Common myeloid progenitor, CD34-positive (primary cell): ENCODE results near the gene MEIOB.

Experiments
- CTCF ChIA-PET: fragments of 350-600 bp; sonication (Branson Sonifier 250); formaldehyde crosslinking; loops from one replicate; lab custom pipeline; 2021; ENCODE audit warnings: antibody characterized with exemption; lab: Charles Lee
- POLR2A ChIA-PET: fragments of 350-600 bp; sonication (Branson Sonifier 250); formaldehyde crosslinking; loops from one replicate; lab custom pipeline; 2021; ENCODE audit warnings: antibody characterized with exemption; lab: Charles Lee
- DNase-seq, 3 donors: peaks; one replicate each; pipeline versions ENCODE4 v3.0.0 to v3.0.0-alpha.2; 2013
- H3K27ac ChIP-seq, 2 experiments: 1 replicate in 1 of 2; 2 replicates in 1 of 2; pipeline ENCODE4 v1.7.0; 2013; ENCODE audit warnings: inconsistent platforms in 2 of 2, low read length in 2 of 2, mild to moderate bottlenecking in 2 of 2, low read depth in 1 of 2, moderate library complexity in 1 of 2; ENCODE audit not compliant: severe bottlenecking in 2 of 2, insufficient read depth in 1 of 2, poor library complexity in 1 of 2
- H3K27me3 ChIP-seq, 5 experiments: replicated peaks in 2 of 5; 1 replicate in 3 of 5; 2 replicates in 2 of 5; pipeline versions ENCODE4 v1.6.1 to v1.7.0; 2013; ENCODE audit warnings: low read length in 4 of 5, mild to moderate bottlenecking in 2 of 5, moderate library complexity in 2 of 5, inconsistent platforms in 1 of 5; ENCODE audit not compliant: insufficient read depth in 5 of 5, control insufficient read depth in 4 of 5
- H3K36me3 ChIP-seq, 4 experiments: 1 replicate in 2 of 4; 2 replicates in 2 of 4; pipeline versions ENCODE4 v1.6.1 to v1.7.0; 2013; ENCODE audit warnings: low read length in 3 of 4, control low read depth in 1 of 4, mild to moderate bottlenecking in 1 of 4; ENCODE audit not compliant: control insufficient read depth in 4 of 4, insufficient read depth in 4 of 4
- H3K4me1 ChIP-seq, 4 experiments: 1 replicate in 3 of 4; 2 replicates in 1 of 4; pipeline versions ENCODE4 v1.6.1 to v1.7.1; 2013; ENCODE audit warnings: low read length in 3 of 4, mild to moderate bottlenecking in 3 of 4, control low read depth in 1 of 4, inconsistent platforms in 1 of 4, moderate library complexity in 1 of 4; ENCODE audit not compliant: control insufficient read depth in 4 of 4, insufficient read depth in 4 of 4; ENCODE audit errors: control extremely low read depth in 1 of 4
- H3K4me3 ChIP-seq, 7 experiments: 1 replicate in 4 of 7; 2 replicates in 3 of 7; pipeline versions ENCODE4 v1.5.1 to v1.7.0; 2013; ENCODE audit warnings: mild to moderate bottlenecking in 7 of 7, low read length in 6 of 7, moderate library complexity in 6 of 7, inconsistent platforms in 2 of 7, low read depth in 2 of 7, control low read depth in 1 of 7; ENCODE audit not compliant: insufficient read depth in 4 of 7, control insufficient read depth in 1 of 7; ENCODE audit errors: extremely low read depth in 1 of 7
- H3K9me3 ChIP-seq, 5 experiments: 1 replicate in 4 of 5; 2 replicates in 1 of 5; pipeline versions ENCODE4 v1.6.1 to v1.7.1; 2013; ENCODE audit warnings: low read length in 4 of 5, mild to moderate bottlenecking in 2 of 5, inconsistent platforms in 1 of 5, low read depth in 1 of 5, moderate library complexity in 1 of 5; ENCODE audit not compliant: control insufficient read depth in 4 of 5, insufficient read depth in 2 of 5; ENCODE audit errors: control extremely low read depth in 1 of 5
- WGBS: methylation state at CpG from one replicate; pipeline ENCODE4 v1.1.5; 2013; ENCODE audit not compliant: insufficient coverage; 5-methylcytosine and 5-hydroxymethylcytosine counted together

The MEIOB gene

GRCh38 chr16:1865902-1866690, 5.9 kb downstream of the MEIOB start:
- no peaks in the 10 kb centered on the region for H3K36me3 ChIP-seq
- H3K27me3 ChIP-seq: peaks cover 2 to 19% (median 9%) of the 10 kb centered on the region in 5 experiments
- ChIA-PET POLR2A (no interaction called here), CTCF (no interaction called here)
- no CpG with 5 or more reads among the region's 6 CpGs for WGBS
- no peaks in the 10 kb centered on the region for H3K9me3 ChIP-seq
- H3K4me3 ChIP-seq: no peak overlapping the region
- H3K4me1 ChIP-seq: no peaks in the 10 kb centered on the region
- DNase-seq: no peak
- no peak overlapping the region for H3K27ac ChIP-seq

GRCh38 chr16:1863681-1864460, 8.1 kb downstream of the MEIOB start:
- no peaks in the 10 kb centered on the region for H3K9me3 ChIP-seq
- POLR2A ChIA-PET: interaction anchor here (0.7 kb wide), 1 partner anchor 79 kb away, joined by 4 read pairs; the partner anchor contains the start of gene MSRB1
- no peak overlapping the region for H3K27ac ChIP-seq
- H3K27me3 ChIP-seq: peaks cover 5 to 40% (median 12%) of the 10 kb centered on the region in 5 experiments
- CTCF ChIA-PET: interaction anchor here (0.6 to 2.2 kb wide), 5 partner anchors 11 to 141 kb away, joined by 3 to 6 read pairs (median 4); no protein-coding TSS in a partner anchor
- no peak overlapping the region for H3K4me3 ChIP-seq
- 32% methylated on average over 3 of the region's 4 CpGs for WGBS
- no peaks in the 10 kb centered on the region for H3K36me3 ChIP-seq
- DNase-seq: peak; percentile 52 to 75 (median 66)
- no peaks in the 10 kb centered on the region for H3K4me1 ChIP-seq

DNA sequence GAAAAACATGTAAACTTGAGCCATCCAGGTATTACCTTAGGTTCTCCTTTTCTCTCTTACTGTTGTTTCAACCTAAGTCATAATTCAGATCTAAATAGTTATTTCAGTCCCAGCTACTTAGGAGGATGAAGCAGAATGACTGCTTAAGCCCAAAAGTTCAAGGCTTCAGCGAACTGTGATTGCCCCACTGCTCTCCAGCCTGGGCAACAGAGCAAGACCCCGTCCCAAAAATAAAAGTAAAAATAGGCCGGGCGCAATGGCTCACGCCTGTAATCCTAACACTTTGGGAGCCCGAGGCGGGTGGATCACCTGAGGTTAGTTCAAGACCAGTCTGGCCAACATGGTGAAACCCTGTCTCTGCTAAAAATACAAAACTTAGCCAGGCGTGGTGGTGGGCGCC, 9.6 kb downstream of the MEIOB start:
- no peaks in the 10 kb centered on the region for H3K36me3 ChIP-seq
- CTCF ChIA-PET: interaction anchor here (1.0 to 2.2 kb wide), 9 partner anchors 9 to 142 kb away, joined by 3 to 7 read pairs (median 3); no protein-coding TSS in a partner anchor
- H3K4me1 ChIP-seq: no peaks in the 10 kb centered on the region
- H3K9me3 ChIP-seq: no peaks in the 10 kb centered on the region
- H3K4me3 ChIP-seq: no peak overlapping the region
- no peak for DNase-seq
- POLR2A ChIA-PET: no interaction called here
- peaks cover 16 to 54% (median 18%) of the 10 kb centered on the region in 5 experiments for H3K27me3 ChIP-seq
- no peak overlapping the region for H3K27ac ChIP-seq
- WGBS: 70% methylated on average over 4 of the region's 9 CpGs

DNA sequence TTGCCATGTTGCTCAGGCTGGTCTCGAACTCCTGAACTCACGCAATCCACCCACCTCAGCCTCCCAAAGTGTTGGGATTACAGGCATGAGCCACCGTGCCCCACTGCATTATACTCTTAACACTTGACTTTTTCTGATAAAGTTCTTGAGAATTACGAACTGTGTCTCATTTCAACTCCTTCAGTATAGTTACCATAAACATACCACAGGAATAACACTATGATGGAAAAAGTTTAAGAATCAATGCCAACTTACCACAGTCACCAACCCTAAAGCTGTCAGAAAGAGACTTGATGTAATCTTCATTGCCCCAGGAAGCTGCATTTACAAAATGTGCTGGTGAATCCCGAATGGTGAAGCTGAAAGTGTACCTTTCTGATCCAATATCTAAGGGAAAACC, 10.2 kb downstream of the MEIOB start:
- Histone ChIP-seq H3K9me3 (no peaks in the 10 kb centered on the region), H3K4me3 (no peak overlapping the region), H3K27ac (no peak overlapping the region), H3K27me3 (peaks cover 17 to 61% (median 22%) of the 10 kb centered on the region in 5 experiments), H3K4me1 (no peaks in the 10 kb centered on the region), H3K36me3 (no peaks in the 10 kb centered on the region)
- ChIA-PET POLR2A (no interaction called here), CTCF (interaction anchor here (1.4 to 1.6 kb wide), 4 partner anchors 24 to 67 kb away, joined by 3 to 7 read pairs (median 3); no protein-coding TSS in a partner anchor)
- WGBS: 97% methylated on average over 4 of the region's 5 CpGs
- no peak for DNase-seq

DNA sequence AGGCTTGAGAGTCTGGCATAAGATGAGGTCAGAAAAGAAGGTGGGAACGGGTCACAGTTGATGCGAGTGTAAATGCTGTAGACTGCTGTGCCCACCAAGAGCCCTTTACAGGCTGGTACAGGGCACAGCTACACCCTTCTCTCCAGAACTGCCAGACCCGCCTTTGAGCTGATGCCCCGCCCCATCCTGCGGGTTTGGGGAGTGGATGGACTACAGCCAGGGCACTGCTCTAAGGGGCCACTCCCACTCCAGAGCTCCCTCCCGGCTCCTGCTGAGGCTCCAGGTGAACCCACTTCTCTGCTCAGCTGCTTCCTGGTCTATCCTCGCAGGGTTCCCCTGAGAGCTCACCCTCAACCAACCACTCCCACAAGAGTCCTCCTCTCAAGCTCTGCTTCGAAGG, 12.3 kb downstream of the MEIOB start:
- CTCF ChIA-PET: interaction anchor here (1.2 to 2.0 kb wide), 2 partner anchors 9 to 94 kb away, joined by 3 to 4 read pairs; partner anchors contain the start of gene RPL3L
- H3K36me3 ChIP-seq: no peaks in the 10 kb centered on the region
- H3K9me3 ChIP-seq: no peaks in the 10 kb centered on the region
- H3K27ac ChIP-seq: no peak overlapping the region
- DNase-seq: no peak
- POLR2A ChIA-PET: no interaction called here
- H3K27me3 ChIP-seq: peaks cover 14 to 62% (median 24%) of the 10 kb centered on the region in 5 experiments
- H3K4me1 ChIP-seq: no peaks in the 10 kb centered on the region
- no peak overlapping the region for H3K4me3 ChIP-seq
- 71% methylated on average over 3 of the region's 8 CpGs for WGBS

GRCh38 chr16:1858189-1858865, 13.6 kb downstream of the MEIOB start:
- Histone ChIP-seq H3K36me3 (no peaks in the 10 kb centered on the region), H3K9me3 (no peaks in the 10 kb centered on the region), H3K4me1 (no peaks in the 10 kb centered on the region), H3K27ac (no peak overlapping the region), H3K27me3 (peaks cover 14 to 65% (median 27%) of the 10 kb centered on the region in 5 experiments), H3K4me3 (no peak overlapping the region)
- no peak for DNase-seq
- ChIA-PET CTCF (interaction anchor here (0.8 to 2.0 kb wide), 4 partner anchors 10 to 49 kb away, joined by 3 to 4 read pairs (median 4); no protein-coding TSS in a partner anchor), POLR2A (no interaction called here)
- 38% methylated on average over 6 of the region's 8 CpGs for WGBS
